Adipocyte (in vitro differentiated cells): Measurements from ENCODE around the gene BCL7A.

Experiments
- DNase-seq: peaks from one replicate; pipeline ENCODE4 v3.0.0-alpha.2; 2015; ENCODE audit warnings: low read depth
- H3K27me3 ChIP-seq: replicated peaks from 2 replicates; pipeline ENCODE4 v1.7.0; 2013; ENCODE audit warnings: mild to moderate bottlenecking, low read length, moderate library complexity; ENCODE audit not compliant: control insufficient read depth, insufficient read depth
- H3K36me3 ChIP-seq: 2 replicates; pipeline ENCODE4 v1.7.0; 2013; ENCODE audit warnings: low read length, mild to moderate bottlenecking, moderate library complexity; ENCODE audit not compliant: control insufficient read depth, insufficient read depth, severe bottlenecking
- H3K4me1 ChIP-seq: 2 replicates; pipeline ENCODE4 v1.7.0; 2013; ENCODE audit warnings: mild to moderate bottlenecking, low read length, moderate library complexity; ENCODE audit not compliant: control insufficient read depth, insufficient read depth
- H3K4me3 ChIP-seq: 2 replicates; pipeline ENCODE4 v1.7.0; 2013; ENCODE audit warnings: mild to moderate bottlenecking, low read length, moderate library complexity
- H3K9ac ChIP-seq: 2 replicates; pipeline ENCODE4 v1.7.0; 2013; ENCODE audit warnings: mild to moderate bottlenecking, low read length, moderate library complexity
- H3K9me3 ChIP-seq: 2 replicates; pipeline ENCODE4 v1.7.0; 2013; ENCODE audit warnings: mild to moderate bottlenecking, low read length, moderate library complexity; ENCODE audit not compliant: control insufficient read depth

BCL7A gene

GRCh38 chr12:122003651-122004611, 17.8 kb upstream of the BCL7A start:
- Histone ChIP-seq H3K4me3 (peak overlapping the region; percentile 19), H3K9ac (peak overlapping the region; percentile 49), H3K4me1 (peaks cover 30% of the 10 kb centered on the region), H3K27me3 (no peaks in the 10 kb centered on the region), H3K9me3 (peaks cover 2% of the 10 kb centered on the region), H3K36me3 (no peaks in the 10 kb centered on the region)
- DNase-seq: peak; percentile 58

- no peaks in the 10 kb centered on the region for H3K36me3 ChIP-seq
- peak; percentile 22 for DNase-seq
Measured at GRCh38 chr12:122004633-122005071, 17.0 kb upstream of the BCL7A start.

GRCh38 chr12:122005252-122005776, 16.4 kb upstream of the BCL7A start:
- DNase-seq: no peak
- Histone ChIP-seq H3K9me3 (no peaks in the 10 kb centered on the region), H3K9ac (no peak overlapping the region), H3K27me3 (no peaks in the 10 kb centered on the region), H3K4me1 (peaks cover 30% of the 10 kb centered on the region), H3K36me3 (no peaks in the 10 kb centered on the region), H3K4me3 (no peak overlapping the region)

More at GRCh38 chr12:122004633-122005071, 17.0 kb upstream of the BCL7A start:
- H3K9ac ChIP-seq: peak overlapping the region; percentile 49
- no peaks in the 10 kb centered on the region for H3K27me3 ChIP-seq
- peaks cover 30% of the 10 kb centered on the region for H3K4me1 ChIP-seq
- H3K9me3 ChIP-seq: no peaks in the 10 kb centered on the region
- H3K4me3 ChIP-seq: no peak overlapping the region

GRCh38 chr12:122006186-122006926, 15.3 kb upstream of the BCL7A start:
- no peak for DNase-seq
- Histone ChIP-seq H3K9me3 (no peaks in the 10 kb centered on the region), H3K36me3 (no peaks in the 10 kb centered on the region), H3K4me3 (no peak overlapping the region), H3K27me3 (no peaks in the 10 kb centered on the region), H3K9ac (no peak overlapping the region), H3K4me1 (peaks cover 30% of the 10 kb centered on the region)

GRCh38 chr12:122009741-122010140, 11.9 kb upstream of the BCL7A start:
- Histone ChIP-seq H3K4me1 (peaks cover 17% of the 10 kb centered on the region), H3K27me3 (no peaks in the 10 kb centered on the region), H3K4me3 (no peak overlapping the region), H3K9me3 (no peaks in the 10 kb centered on the region), H3K9ac (no peak overlapping the region), H3K36me3 (no peaks in the 10 kb centered on the region)
- DNase-seq: no peak

- Histone ChIP-seq H3K36me3 (no peaks in the 10 kb centered on the region), H3K4me3 (no peak overlapping the region), H3K9me3 (no peaks in the 10 kb centered on the region), H3K27me3 (no peaks in the 10 kb centered on the region), H3K4me1 (peaks cover 12% of the 10 kb centered on the region), H3K9ac (no peak overlapping the region)
- DNase-seq: no peak
Measured at GRCh38 chr12:122012184-122012583, 9.5 kb upstream of the BCL7A start.

GRCh38 chr12:122013136-122013535, 8.5 kb upstream of the BCL7A start:
- H3K9ac ChIP-seq: no peak overlapping the region
- H3K36me3 ChIP-seq: no peaks in the 10 kb centered on the region
- no peaks in the 10 kb centered on the region for H3K27me3 ChIP-seq
- DNase-seq: no peak
- peaks cover 5% of the 10 kb centered on the region for H3K4me1 ChIP-seq
- peaks cover 2% of the 10 kb centered on the region for H3K9me3 ChIP-seq
- no peak overlapping the region for H3K4me3 ChIP-seq

GRCh38 chr12:122013791-122014590, 7.7 kb upstream of the BCL7A start:
- DNase-seq: no peak
- H3K27me3 ChIP-seq: no peaks in the 10 kb centered on the region
- no peak overlapping the region for H3K4me3 ChIP-seq
- peaks cover 11% of the 10 kb centered on the region for H3K9me3 ChIP-seq
- no peak overlapping the region for H3K9ac ChIP-seq
- H3K4me1 ChIP-seq: peaks cover 2% of the 10 kb centered on the region
- H3K36me3 ChIP-seq: no peaks in the 10 kb centered on the region

- Histone ChIP-seq H3K4me3 (no peak overlapping the region), H3K9me3 (peaks cover 12% of the 10 kb centered on the region), H3K4me1 (peaks cover 2% of the 10 kb centered on the region), H3K27me3 (no peaks in the 10 kb centered on the region), H3K9ac (no peak overlapping the region), H3K36me3 (no peaks in the 10 kb centered on the region)
- DNase-seq: no peak
Measured at GRCh38 chr12:122014781-122015180, 6.9 kb upstream of the BCL7A start.

GRCh38 chr12:122018457-122018856, 3.2 kb upstream of the BCL7A start:
- DNase-seq: no peak
- H3K36me3 ChIP-seq: no peaks in the 10 kb centered on the region
- H3K4me1 ChIP-seq: peaks cover 7% of the 10 kb centered on the region
- peaks cover 12% of the 10 kb centered on the region for H3K9me3 ChIP-seq
- no peak overlapping the region for H3K9ac ChIP-seq
- H3K4me3 ChIP-seq: no peak overlapping the region
- H3K27me3 ChIP-seq: no peaks in the 10 kb centered on the region
